GM19239 (cell line): ENCODE data around the gene DIP2B.
A peak's percentile ranks its signal among the peaks of the same experiment; 100 is the strongest.

Experiments
- DNase-seq: peaks from one replicate; pipeline ENCODE4 v3.0.0; 2011; ENCODE audit warnings: low spot score; ENCODE audit not compliant: insufficient read length
- FAIRE-seq: peaks from 2 replicates; lab custom pipeline; 2011; peaks lifted over from hg19 to GRCh38; lab: Jason Lieb, UNC

DIP2B gene

DNA sequence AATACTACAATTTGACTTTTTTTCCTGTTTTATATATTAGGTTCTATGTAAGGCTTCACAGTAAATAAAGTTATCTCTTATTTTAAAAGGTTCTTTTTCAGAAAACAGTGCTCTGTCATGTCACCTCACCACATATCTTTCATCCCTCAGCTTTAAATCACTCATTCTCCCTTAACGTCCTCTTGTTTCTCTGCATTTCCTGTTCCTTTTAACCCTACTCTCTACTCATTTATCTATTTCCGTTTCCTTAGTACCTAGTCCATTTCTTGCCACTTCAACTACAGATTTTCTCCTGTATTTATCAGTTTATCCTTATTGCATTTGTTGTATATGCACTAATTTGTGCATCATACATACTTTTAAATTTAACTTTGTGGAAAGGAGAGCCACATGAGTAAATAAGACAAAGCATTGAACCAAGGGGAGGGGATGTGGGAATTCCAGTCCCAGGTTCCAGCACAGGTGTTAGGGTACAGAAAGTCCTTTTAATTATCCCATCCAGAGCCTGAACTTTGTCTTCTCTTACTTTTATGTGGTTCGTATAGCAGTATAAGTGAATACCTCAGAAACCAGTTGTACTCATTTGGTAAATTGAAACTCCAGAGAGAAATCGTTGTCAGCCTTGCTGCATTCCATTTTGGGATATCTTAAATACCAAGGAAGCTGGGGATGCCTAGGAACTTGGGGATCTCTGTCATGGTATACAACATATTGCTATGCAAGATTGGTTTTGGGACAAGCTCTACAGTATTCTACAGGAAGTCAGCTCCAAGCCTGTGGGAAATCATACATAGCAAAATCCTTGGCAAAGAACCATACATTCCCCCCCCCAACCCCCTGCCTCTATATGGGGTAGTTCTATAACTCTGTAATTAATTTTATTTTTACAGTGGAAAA, 120.5 kb downstream of the DIP2B start:
- no peak for DNase-seq
- peak; percentile 4 for FAIRE-seq

DNA sequence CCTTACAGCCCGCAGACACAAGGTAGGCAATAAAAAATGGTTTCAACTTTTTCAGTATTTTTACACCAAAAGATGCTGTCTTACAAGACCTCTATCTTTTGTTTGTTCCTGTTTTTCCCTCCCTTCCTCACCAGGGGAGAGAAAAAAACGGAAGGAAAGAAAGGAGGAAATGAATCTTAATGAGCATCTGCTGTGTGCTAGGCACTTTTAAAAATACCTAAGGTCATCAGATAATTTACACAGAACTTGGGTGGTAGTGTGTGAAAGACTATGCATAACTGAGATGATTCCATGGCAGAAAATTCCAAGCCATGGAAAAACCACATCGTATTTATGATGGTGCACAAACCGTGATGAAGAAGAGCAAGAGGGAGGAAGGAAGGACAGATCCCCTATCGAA, 121.2 kb downstream of the DIP2B start:
- DNase-seq (no peak), FAIRE-seq (peak; percentile 68)

DNA sequence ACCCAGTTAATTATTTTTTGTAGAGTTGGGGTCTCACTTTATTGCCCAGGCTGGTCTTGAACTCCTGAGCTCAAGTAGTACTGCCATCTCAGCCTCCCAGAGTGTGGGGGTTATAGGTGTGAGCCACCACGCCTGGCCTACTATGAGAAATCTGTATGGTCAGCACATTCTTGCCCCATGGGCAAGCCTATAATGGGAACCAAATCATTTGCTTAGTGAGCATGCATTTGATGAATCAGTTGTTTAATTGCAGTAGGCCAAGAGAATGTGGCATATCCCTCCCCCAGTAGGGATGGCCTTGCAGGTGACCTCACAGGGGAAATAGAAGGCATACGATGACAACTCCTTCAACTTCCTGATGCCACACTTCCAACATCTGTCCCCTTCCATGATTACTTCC, 122.7 kb downstream of the DIP2B start:
- no peak for FAIRE-seq

DNA sequence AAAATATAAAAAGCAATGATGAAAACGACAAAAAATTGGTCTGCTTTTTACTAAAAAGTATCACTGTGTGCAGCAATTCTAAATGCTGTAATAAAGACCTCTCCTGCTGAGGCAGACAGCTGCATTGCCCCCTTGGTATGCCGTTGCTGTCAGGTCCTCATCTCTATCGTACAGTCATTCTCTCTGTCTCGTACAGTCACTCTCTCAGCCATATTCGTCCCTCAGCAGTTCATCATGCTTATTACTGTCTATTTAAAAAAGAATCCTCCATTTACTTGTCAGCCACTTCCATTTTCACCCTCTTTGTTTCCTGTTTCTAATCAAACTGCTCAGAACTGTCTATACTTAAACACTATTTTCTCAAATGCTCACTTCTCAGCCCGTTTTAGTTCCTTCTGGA, 123.6 kb downstream of the DIP2B start:
- FAIRE-seq, result no peak
- no peak for DNase-seq

More for the DNA sequence above, 122.7 kb downstream of the DIP2B start:
- no peak for DNase-seq

DNA sequence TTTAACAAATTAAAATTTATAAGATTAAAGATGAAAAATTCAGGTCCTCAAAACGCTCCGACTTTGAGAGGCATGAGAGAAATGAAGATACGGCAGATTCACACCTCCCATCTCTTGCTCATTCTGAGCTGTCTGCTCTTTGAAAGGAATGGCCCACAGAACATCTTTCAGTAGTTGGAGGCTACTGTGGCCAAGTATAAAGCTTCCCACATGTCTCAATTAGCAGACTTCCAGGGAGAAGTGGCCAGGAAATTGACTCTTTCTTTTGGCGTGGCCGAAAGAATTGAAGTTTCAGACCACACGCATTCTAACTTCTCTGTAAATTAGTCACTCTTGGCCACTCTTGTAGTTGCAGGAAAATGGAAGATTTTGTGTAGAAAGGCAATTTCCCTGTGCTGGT, 129.2 kb downstream of the DIP2B start:
- no peak for DNase-seq
- FAIRE-seq, result no peak

DNA sequence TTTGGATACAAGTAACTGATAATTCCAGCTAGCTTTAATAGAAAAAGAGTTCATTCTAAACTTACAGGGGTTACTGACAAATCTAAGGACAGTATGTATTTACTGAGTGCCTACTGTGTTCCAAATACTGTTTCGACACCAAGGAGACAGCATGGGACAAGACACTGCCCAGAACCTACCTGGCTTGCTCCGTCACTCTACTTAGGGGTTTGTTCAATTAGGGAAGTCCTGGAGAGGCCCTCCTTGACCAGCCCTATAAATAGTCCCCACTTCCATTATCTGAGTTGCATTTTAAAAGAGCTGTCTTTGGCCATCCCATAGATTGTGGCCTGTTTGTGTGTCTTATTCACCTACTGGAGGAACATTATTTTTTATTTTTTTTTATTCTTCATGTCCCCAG, 129.6 kb downstream of the DIP2B start:
- FAIRE-seq (peak; percentile 40), DNase-seq (no peak)

- FAIRE-seq (no peak), DNase-seq (no peak)
Measured at GRCh38 chr12:50635364-50635763, 130.6 kb downstream of the DIP2B start.

DNA sequence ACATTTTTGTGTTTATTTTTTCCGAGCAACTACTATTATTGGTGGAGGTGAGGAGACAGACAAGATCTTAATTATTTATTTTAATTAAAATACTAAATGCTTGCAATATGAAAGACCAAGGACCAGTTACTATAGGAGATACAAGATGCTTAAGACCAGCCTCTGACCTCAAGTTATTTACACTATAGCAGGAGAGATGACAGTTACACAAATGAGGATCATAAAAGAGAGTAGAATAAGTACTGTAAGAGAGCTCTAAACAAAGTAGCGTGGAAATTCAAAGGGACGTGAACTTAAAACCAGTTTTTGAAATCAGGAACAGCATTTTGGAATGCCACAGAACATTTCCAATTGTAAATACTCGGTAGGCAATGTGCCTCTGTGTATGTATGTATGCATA, 131.1 kb downstream of the DIP2B start:
- DNase-seq (no peak), FAIRE-seq (no peak)

DNA sequence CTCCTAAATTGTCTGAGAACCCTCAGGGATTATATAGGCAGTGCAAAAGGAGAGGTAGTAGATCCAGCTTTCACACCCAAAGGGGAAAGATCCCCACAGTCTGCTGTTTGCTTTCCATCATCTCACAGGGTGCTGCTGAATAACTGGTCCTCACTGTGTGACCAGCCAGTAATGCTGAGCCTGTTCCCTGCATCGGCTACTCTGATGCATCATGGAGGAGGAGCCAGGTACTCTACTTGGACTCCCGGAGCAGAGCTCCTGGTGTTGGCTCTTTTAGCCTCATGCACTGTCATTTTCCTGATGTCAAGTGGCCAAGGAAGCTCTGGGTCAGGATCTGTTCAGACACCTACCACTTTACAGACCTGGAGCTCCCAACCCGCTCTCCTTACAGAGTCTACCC, 131.7 kb downstream of the DIP2B start:
- FAIRE-seq (no peak), DNase-seq (no peak)

GRCh38 chr12:50637870-50638481, 133.2 kb downstream of the DIP2B start:
- DNase-seq, result no peak
- peak; percentile 88 for FAIRE-seq

GRCh38 chr12:50638482-50638880, 133.7 kb downstream of the DIP2B start:
- FAIRE-seq (peak; percentile 44), DNase-seq (no peak)

DNA sequence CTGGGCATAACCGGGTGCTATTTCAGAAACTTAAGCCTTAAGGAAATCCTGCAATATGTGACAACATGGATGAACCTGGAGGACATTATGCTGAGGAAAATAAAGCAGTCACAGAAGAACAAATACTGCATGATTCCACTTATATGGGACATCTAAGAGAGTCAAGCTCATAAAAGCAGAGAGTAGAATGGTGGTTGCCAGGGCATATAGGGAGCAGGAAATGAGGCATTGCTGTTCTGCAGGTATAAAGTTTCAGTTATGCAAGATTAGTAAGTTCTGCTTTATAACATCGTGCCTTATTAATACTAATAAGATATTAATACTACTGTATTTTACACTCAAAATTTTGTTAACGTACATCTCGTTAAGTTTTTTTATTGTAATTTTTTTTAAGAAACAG, 134.9 kb downstream of the DIP2B start:
- no peak for DNase-seq
- FAIRE-seq, result no peak

DNA sequence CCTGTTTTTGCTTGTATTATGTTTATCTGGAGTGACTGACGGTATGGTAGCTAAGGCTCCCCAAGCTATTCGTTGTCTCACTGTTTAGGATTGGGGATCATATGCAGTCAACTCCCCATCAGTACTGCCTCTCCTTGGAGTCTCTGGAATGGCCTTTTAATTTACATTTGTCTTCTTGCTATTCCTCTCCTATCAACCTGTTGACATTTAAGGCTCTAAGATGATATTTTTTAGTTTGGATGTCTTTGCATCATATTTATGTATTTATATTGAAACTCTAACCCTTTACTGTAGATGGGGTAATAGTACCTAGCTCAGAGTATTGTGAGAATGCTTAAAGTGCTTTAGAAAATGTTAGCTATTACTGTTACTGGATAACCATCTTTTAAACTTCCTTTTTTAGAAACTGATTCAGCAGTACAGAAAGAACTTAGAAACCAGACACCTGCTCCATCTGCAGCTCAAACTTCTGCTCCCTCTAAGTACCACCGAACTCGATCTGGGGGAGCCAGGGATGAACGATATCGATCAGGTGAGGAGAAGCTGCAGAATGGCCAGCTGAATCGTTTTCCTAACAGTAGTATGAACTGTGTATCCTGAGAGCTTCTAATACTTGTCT, 135.6 kb downstream of the DIP2B start:
- FAIRE-seq, result peak; percentile 11

DNA sequence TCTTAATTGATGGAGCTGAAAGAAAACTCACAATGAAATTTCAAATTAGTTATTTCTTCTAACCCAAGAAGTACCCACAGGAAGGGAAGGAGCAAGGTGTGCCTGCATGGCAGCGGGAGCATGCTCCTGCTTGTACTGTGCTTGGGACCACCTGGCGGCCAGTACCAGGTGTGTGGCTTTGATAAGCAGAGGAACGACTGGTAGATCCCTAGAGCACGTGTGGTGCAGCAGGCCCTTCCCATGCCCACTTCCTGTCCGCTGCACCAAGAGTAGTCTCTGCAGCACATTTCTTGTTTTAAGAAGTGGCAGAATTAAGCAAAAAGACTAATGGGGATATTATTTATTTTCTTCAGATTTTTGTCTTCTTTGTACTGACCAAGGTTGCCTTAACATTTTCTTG, 136.8 kb downstream of the DIP2B start:
- FAIRE-seq, result no peak
- no peak for DNase-seq

More for the DNA sequence above, 135.6 kb downstream of the DIP2B start:
- no peak for DNase-seq

DNA sequence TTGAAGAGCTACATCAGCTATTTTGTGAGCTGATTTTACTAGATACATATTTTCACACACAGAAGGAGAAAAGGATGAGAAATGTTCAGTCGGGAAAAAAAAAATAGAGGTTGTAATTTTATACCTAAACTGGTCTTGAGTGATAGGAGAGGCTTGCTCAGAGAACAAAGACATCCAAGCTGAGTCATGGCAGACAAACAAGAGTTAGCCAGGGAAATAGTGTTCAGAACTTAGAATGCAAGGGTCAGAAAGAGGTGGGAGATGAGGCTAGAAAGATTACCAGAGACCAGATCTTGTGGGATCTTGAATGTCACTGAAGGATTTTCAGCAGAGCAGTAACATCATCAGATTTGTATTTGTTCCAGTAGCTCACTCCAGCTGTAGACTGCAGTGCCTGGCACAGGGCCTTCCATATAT, 137.3 kb downstream of the DIP2B start:
- DNase-seq (no peak), FAIRE-seq (no peak)

DNA sequence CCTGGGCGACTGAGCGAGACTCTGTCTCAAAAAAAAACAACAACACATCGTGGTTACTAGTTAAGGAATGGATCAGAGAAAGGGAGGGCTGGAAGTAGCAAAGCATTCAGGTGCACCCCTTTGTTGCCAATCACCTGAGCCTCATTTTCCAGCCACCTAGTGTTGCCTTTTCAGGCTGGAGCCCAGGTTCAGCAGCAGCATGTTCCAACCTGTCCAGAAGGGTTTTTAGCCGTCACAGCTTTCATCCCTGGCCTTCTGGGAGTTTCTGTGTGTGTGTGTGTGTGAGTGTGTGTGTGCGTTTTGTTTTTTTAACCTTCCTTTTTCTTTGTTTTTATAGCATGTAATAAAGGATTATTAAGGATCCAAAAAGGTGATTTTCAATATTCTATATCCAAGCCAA, 138.0 kb downstream of the DIP2B start:
- FAIRE-seq, result no peak
- no peak for DNase-seq

DNA sequence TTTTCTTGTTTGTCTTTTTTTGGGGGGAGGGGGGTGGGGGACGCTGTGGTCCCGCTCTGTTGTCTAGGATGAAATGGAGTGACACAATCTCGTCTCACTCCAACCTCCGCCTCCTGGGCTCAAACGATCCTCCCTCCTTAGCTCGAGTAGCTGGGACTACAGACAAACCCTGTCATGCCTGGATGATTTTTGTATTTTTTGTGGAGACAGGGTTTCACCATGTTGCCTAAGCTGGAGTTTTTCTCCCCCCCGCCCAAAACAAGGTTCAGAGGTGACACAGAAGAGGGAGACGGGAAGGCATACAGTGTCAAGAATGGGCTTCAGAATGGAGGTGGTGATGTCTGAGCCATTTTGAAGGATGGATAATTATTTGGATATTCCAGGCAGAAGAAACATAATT, 142.2 kb downstream of the DIP2B start:
- FAIRE-seq (no peak), DNase-seq (no peak)

- no peak for FAIRE-seq
Measured at GRCh38 chr12:50647479-50647878, 142.7 kb downstream of the DIP2B start.

DNA sequence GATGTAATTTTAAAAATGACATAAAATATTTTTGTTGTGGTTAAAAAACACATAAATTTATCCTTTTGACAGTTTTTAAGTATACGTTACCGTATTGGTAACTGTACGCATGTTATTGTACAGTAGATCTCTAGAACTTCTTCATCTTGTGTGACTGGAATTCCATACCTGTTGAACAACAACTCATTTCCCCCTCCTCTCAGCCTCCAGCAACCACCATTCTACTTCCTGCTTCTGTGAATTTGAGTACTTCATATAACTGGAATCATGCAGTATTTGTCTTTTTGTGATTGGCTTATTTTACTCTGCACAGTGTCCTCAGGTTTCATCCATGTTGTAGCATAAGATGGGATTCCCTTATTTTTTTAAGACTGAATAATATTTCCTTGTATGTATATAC, 145.5 kb downstream of the DIP2B start:
- DNase-seq (no peak), FAIRE-seq (no peak)

More at GRCh38 chr12:50647479-50647878, 142.7 kb downstream of the DIP2B start:
- DNase-seq, result no peak

DNA sequence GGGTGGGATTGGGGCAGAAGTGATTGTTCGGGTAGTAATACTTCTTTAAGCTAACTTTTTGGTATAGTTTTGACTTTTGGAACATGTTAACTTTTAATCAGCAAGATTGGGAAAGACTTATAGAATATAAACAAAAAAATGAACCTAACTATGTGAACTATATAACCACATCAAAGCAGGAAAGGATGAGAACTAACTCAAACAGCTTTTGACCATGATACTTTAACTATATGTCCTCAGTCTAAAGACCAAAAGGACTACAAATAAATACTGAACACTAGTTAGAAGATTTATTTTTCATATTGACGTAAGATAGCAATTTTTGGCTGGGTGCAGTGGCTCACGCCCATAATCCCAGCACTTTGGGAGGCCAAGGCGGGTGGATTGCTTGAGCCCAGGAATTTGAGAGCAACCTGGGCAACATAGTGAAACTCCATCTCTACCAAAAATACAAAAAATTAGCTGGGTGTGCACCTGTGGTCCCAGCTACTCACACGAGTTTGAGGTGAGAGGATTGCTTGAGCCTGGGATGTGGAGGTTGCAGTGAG, 150.7 kb downstream of the DIP2B start:
- DNase-seq, result no peak
- no peak for FAIRE-seq

DNA sequence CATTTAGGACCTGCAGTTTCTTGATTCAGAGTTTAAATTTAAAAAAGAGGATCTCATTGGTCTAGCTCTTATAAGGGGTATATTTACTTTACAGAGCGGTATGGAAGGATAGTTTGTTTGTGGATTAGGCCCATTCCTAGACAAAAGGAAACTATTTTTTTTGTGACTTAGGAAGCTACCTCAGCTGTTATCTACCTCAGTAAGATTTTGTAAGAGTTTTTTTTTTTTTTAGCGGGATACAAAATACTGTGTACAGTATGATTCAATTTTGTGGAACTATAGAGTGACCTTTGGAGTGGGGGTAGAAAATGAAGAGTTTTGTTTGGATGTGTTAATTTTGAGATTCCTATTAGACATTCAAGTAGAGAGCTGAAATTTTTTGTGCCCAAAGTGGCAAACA, 154.5 kb downstream of the DIP2B start:
- no peak for FAIRE-seq
- DNase-seq, result no peak
